ENCODE measurements around the gene ZBTB1. TPM values are rescaled to one million over a fixed set of nuclear protein-coding genes. Genes with fewer than 3 reads are reported as not detected.

The ZBTB1 gene
- total and polyA plus RNA-seq, 2 experiments from 2014 or later = 37.5 to 60.0 TPM

DNA sequence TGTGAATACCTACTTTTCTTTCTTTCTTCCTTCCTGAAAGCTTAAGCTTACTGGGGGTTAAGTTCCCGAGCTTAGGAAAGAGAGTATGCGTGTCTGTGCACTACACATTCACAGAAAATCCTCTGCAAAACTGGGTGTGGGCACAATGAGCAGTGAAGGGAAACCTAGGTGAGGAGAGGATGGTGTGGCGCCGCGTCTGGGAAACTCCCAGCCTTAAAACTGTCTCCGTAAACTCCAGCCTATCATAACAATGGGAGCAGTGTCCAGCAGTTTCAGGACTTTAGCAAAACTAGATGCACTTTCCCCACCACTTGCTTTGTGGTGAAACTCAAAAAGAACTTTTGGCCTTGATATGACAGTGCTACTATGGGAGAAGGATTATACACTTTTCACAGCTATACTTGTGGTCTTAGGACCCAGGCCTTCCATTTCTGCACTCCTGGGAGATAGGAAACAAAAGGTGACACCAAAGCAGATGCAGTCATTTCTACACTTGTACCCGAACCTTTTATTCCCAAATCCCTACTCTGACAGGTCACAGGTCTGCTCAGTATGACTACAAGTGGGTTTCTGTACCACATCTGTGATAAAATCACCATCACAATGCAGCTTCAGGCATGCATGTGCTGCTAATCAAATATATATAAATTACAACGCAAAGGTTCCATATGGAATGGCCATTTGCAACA lies 28.8 kb upstream of the ZBTB1 start:
- Histone ChIP-seq H3K9me2 (ENCODE audit: insufficient read depth) (no peaks in the 10 kb centered on the region), H4K20me1 (ENCODE audit: insufficient read depth) (no peaks in the 10 kb centered on the region), H3K9me3 (ENCODE audit: low read depth) (no peaks in the 10 kb centered on the region), H3K4me3 (no peak overlapping the region), H3K27me3 (replicated peaks; ENCODE audit: insufficient read depth) (no peaks in the 10 kb centered on the region), H2AFZ (no peak overlapping the region), H3K9ac (no peak overlapping the region), H3F3A (ENCODE audit: insufficient read depth) (no peaks in the 10 kb centered on the region), H3K79me2 (ENCODE audit: insufficient read depth) (no peaks in the 10 kb centered on the region), H3K4me1 (ENCODE audit: insufficient read depth) (no peaks in the 10 kb centered on the region), H3K27ac (no peak overlapping the region), H3K36me3 (ENCODE audit: low read depth) (no peaks in the 10 kb centered on the region), H3K4me2 (ENCODE audit: unreplicated experiment) (no peak overlapping the region)
- WGBS, 2 experiments (ENCODE audit: low coverage in 1 of 2, low lambda C conversion rate in 2 of 2, missing lambda C conversion rate in 2 of 2) = 92 to 93% methylated on average over 8 of the region's 8 CpGs
- DNase-seq = no peak
- TF ChIP-seq EZH2 (IDR thresholded peaks at IDR 0.05; ENCODE audit: insufficient read depth, poor library complexity, severe bottlenecking) (no peak), EZH2phosphoT487 (IDR thresholded peaks at IDR 0.05; ENCODE audit: insufficient read depth, low read depth) (no peak)
- in situ Hi-C loops (cut with MboI) = loop anchor here (10.0 kb wide), 1 partner anchor 131 kb away; no protein-coding TSS in a partner anchor

- 95 to 98% methylated on average over 8 of the region's 8 CpGs for WGBS, 2 experiments (ENCODE audit: low coverage in 1 of 2, low lambda C conversion rate in 2 of 2, missing lambda C conversion rate in 2 of 2)
- no peak overlapping the region for H3K4me2 ChIP-seq (ENCODE audit: unreplicated experiment)
- in situ Hi-C loops (cut with MboI) = loop anchor here (10.0 kb wide), 1 partner anchor 132 kb away; no protein-coding TSS in a partner anchor
- no peak overlapping the region for H2AFZ ChIP-seq
- H3F3A ChIP-seq (ENCODE audit: insufficient read depth) = no peaks in the 10 kb centered on the region
- H3K79me2 ChIP-seq (ENCODE audit: insufficient read depth) = no peaks in the 10 kb centered on the region
- no peaks in the 10 kb centered on the region for H3K4me1 ChIP-seq (ENCODE audit: insufficient read depth)
- no peak for DNase-seq
- H3K9ac ChIP-seq = no peak overlapping the region
- no peaks in the 10 kb centered on the region for H3K9me3 ChIP-seq (ENCODE audit: low read depth)
- no peaks in the 10 kb centered on the region for H3K9me2 ChIP-seq (ENCODE audit: insufficient read depth)
- no peaks in the 10 kb centered on the region for H3K36me3 ChIP-seq (ENCODE audit: low read depth)
- H4K20me1 ChIP-seq (ENCODE audit: insufficient read depth) = no peaks in the 10 kb centered on the region
- H3K27ac ChIP-seq = no peak overlapping the region
- TF ChIP-seq EZH2phosphoT487 (IDR thresholded peaks at IDR 0.05; ENCODE audit: insufficient read depth, low read depth) (no peak), EZH2 (IDR thresholded peaks at IDR 0.05; ENCODE audit: insufficient read depth, poor library complexity, severe bottlenecking) (no peak)
- H3K4me3 ChIP-seq = no peak overlapping the region
- no peaks in the 10 kb centered on the region for H3K27me3 ChIP-seq (replicated peaks; ENCODE audit: insufficient read depth)
Observed at GRCh38 chr14:64476438-64476837, 28.1 kb upstream of the ZBTB1 start.

GRCh38 chr14:64478634-64479250 lies 25.8 kb upstream of the ZBTB1 start:
- TF ChIP-seq EZH2 (IDR thresholded peaks at IDR 0.05; ENCODE audit: insufficient read depth, poor library complexity, severe bottlenecking) (no peak), EZH2phosphoT487 (IDR thresholded peaks at IDR 0.05; ENCODE audit: insufficient read depth, low read depth) (no peak)
- Histone ChIP-seq H3K4me1 (ENCODE audit: insufficient read depth) (no peaks in the 10 kb centered on the region), H3K27me3 (replicated peaks; ENCODE audit: insufficient read depth) (no peaks in the 10 kb centered on the region), H3F3A (ENCODE audit: insufficient read depth) (no peaks in the 10 kb centered on the region), H3K9ac (no peak overlapping the region), H3K36me3 (ENCODE audit: low read depth) (no peaks in the 10 kb centered on the region), H4K20me1 (ENCODE audit: insufficient read depth) (no peaks in the 10 kb centered on the region), H3K9me3 (ENCODE audit: low read depth) (no peaks in the 10 kb centered on the region), H3K9me2 (ENCODE audit: insufficient read depth) (no peaks in the 10 kb centered on the region), H3K27ac (no peak overlapping the region), H3K4me2 (ENCODE audit: unreplicated experiment) (no peak overlapping the region), H3K4me3 (no peak overlapping the region), H3K79me2 (ENCODE audit: insufficient read depth) (no peaks in the 10 kb centered on the region), H2AFZ (no peak overlapping the region)
- in situ Hi-C loops (cut with MboI) = loop anchor here (10.0 kb wide), 1 partner anchor 134 kb away; no protein-coding TSS in a partner anchor
- peak; percentile 29 for DNase-seq

GRCh38 chr14:64488590-64489099 lies 15.9 kb upstream of the ZBTB1 start:
- Histone ChIP-seq H3K79me2 (ENCODE audit: insufficient read depth) (peaks cover 13% of the 10 kb centered on the region; the same call in 1 of the 2 replicates), H3K27ac (no peak overlapping the region), H3K27me3 (replicated peaks; ENCODE audit: insufficient read depth) (no peaks in the 10 kb centered on the region), H3K9me2 (ENCODE audit: insufficient read depth) (no peaks in the 10 kb centered on the region), H3K36me3 (ENCODE audit: low read depth) (peaks cover 9% of the 10 kb centered on the region), H2AFZ (no peak overlapping the region), H4K20me1 (ENCODE audit: insufficient read depth) (no peaks in the 10 kb centered on the region), H3K4me1 (ENCODE audit: insufficient read depth) (no peaks in the 10 kb centered on the region), H3F3A (ENCODE audit: insufficient read depth) (no peaks in the 10 kb centered on the region), H3K4me3 (no peak overlapping the region), H3K9me3 (ENCODE audit: low read depth) (no peaks in the 10 kb centered on the region), H3K4me2 (ENCODE audit: unreplicated experiment) (no peak overlapping the region), H3K9ac (no peak overlapping the region)
- TF ChIP-seq EZH2phosphoT487 (IDR thresholded peaks at IDR 0.05; ENCODE audit: insufficient read depth, low read depth) (no peak), EZH2 (IDR thresholded peaks at IDR 0.05; ENCODE audit: insufficient read depth, poor library complexity, severe bottlenecking) (no peak)
- WGBS, 2 experiments (ENCODE audit: low coverage in 1 of 2, low lambda C conversion rate in 2 of 2, missing lambda C conversion rate in 2 of 2) = 96 to 97% methylated on average over 5 of the region's 5 CpGs
- no peak for DNase-seq
- in situ Hi-C loops (cut with MboI) = no loop called here
